Stomach (tissue), 4 donors: ENCODE results near the gene CHRM4.

Experiments used
- CTCF ChIP-seq, 7 experiments: fragments of 450-650 bp in 4 of 7; fragments of 200-600 bp in 3 of 7; sonication (generic) in 3 of 7; IDR thresholded peaks; one replicate each; pipeline ENCODE4 v1.5.1; 2016 to 2019; ENCODE audit warnings: antibody characterized with exemption in 7 of 7, control low read depth in 2 of 7, mild to moderate bottlenecking in 1 of 7
- POLR2A ChIP-seq, 4 donors: fragments of 450-650 bp; IDR thresholded peaks; one replicate each; pipeline ENCODE4 v1.6.1; 2016; ENCODE audit warnings: antibody characterized with exemption in 4 of 4, control low read depth in 2 of 4, mild to moderate bottlenecking in 1 of 4, moderate library complexity in 1 of 4
- POLR2AphosphoS5 ChIP-seq, 3 donors: sonication (generic); formaldehyde crosslinking; IDR thresholded peaks; one replicate each; pipeline ENCODE4 v1.6.1; 2016; ENCODE audit warnings: antibody characterized with exemption in 3 of 3

- TF ChIP-seq CTCF (IDR thresholded peaks at IDR 0.05), result no peak
- no peak for TF ChIP-seq POLR2A (IDR thresholded peaks at IDR 0.05)
- TF ChIP-seq POLR2AphosphoS5 (IDR thresholded peaks at IDR 0.05), result no peak
Measured at GRCh38 chr11:46377290-46377689, 14.3 kb downstream of the CHRM4 start.
